Measurements from ENCODE around the gene MNDA.

MNDA gene

GRCh38 chr1:158830904-158831507 lies at the start of gene MNDA:
Gene MNDA (plus strand): TSS chr1:158831351. CDS start chr1:158842154, 10,803 bp downstream.
- no peak within 1 kb of the TSS for H3K27ac ChIP-seq
- no peak for TF ChIP-seq CTCF (IDR thresholded peaks at IDR 0.05)
- no peak for TF ChIP-seq ZFX (IDR thresholded peaks at IDR 0.05; ENCODE audit: borderline replicate concordance)

GRCh38 chr1:158793604-158794003 lies 37.5 kb upstream of the MNDA start:
- TF ChIP-seq CTCF (IDR thresholded peaks at IDR 0.05): peak; percentile 64
- no peak for TF ChIP-seq ZFX (IDR thresholded peaks at IDR 0.05; ENCODE audit: borderline replicate concordance)
- no peak overlapping the region for H3K27ac ChIP-seq

GRCh38 chr1:158794247-158794646 lies 36.9 kb upstream of the MNDA start:
- H3K27ac ChIP-seq: no peak overlapping the region
- TF ChIP-seq ZFX (IDR thresholded peaks at IDR 0.05; ENCODE audit: borderline replicate concordance) (no peak), CTCF (IDR thresholded peaks at IDR 0.05) (no peak)

GRCh38 chr1:158798531-158798930 lies 32.6 kb upstream of the MNDA start:
- H3K27ac ChIP-seq: no peak overlapping the region
- TF ChIP-seq CTCF (IDR thresholded peaks at IDR 0.05) (no peak; the same call in 1 of the 2 replicates), ZFX (IDR thresholded peaks at IDR 0.05; ENCODE audit: borderline replicate concordance) (no peak)

- no peak overlapping the region for H3K27ac ChIP-seq
- TF ChIP-seq ZFX (IDR thresholded peaks at IDR 0.05; ENCODE audit: borderline replicate concordance) (no peak), CTCF (IDR thresholded peaks at IDR 0.05) (no peak)
These were observed 31.5 kb upstream of the MNDA start for GRCh38 chr1:158799689-158800088.

- TF ChIP-seq ZFX (IDR thresholded peaks at IDR 0.05; ENCODE audit: borderline replicate concordance): no peak
- no peak for TF ChIP-seq CTCF (IDR thresholded peaks at IDR 0.05)
- H3K27ac ChIP-seq: no peak overlapping the region
These were observed 30.6 kb upstream of the MNDA start for GRCh38 chr1:158800526-158800925.

- H3K27ac ChIP-seq: no peak overlapping the region
These were observed 29.8 kb upstream of the MNDA start for GRCh38 chr1:158801396-158801795.

More at GRCh38 chr1:158801396-158801795, 29.8 kb upstream of the MNDA start:
- no peak for TF ChIP-seq CTCF (IDR thresholded peaks at IDR 0.05)
- no peak for TF ChIP-seq ZFX (IDR thresholded peaks at IDR 0.05; ENCODE audit: borderline replicate concordance)

Measured in 22Rv1 (cell line).